HG03469 (cell line): ENCODE measurements around the gene HSD11B2.
A peak's percentile ranks its signal among the peaks of the same experiment; 100 is the strongest.

ENCODE experiments used
- ATAC-seq: cut with Tn5 transposase; IDR thresholded peaks from one replicate; pipeline ENCODE4 v1.9.1; 2021; ENCODE audit warnings: mild to moderate bottlenecking, moderate library complexity, moderate number of reproducible peaks; ENCODE audit not compliant: unreplicated experiment

Gene HSD11B2

GRCh38 chr16:67470359-67470758, 39.4 kb downstream of the HSD11B2 start:
- ATAC-seq, result no peak

GRCh38 chr16:67471758-67472384, 41.0 kb downstream of the HSD11B2 start:
- ATAC-seq, result no peak

- ATAC-seq, result no peak
These were observed 43.9 kb downstream of the HSD11B2 start for GRCh38 chr16:67474551-67475455.

- ATAC-seq, result no peak
These were observed 47.1 kb downstream of the HSD11B2 start for GRCh38 chr16:67477960-67478554.

GRCh38 chr16:67480833-67481560, 50.1 kb downstream of the HSD11B2 start, which contains the start of gene ATP6V0D1:
ATP6V0D1 (minus strand) TSS chr16:67481157; CDS start chr16:67481086, 71 bp downstream.
- ATAC-seq, result peak; percentile 77

- no peak for ATAC-seq
These were observed 50.8 kb downstream of the HSD11B2 start for GRCh38 chr16:67481561-67482232.

GRCh38 chr16:67482233-67482924, 51.5 kb downstream of the HSD11B2 start:
- no peak for ATAC-seq

GRCh38 chr16:67483150-67483549, 52.2 kb downstream of the HSD11B2 start, which contains the start of gene AGRP:
AGRP (minus strand) TSS chr16:67483547; CDS start chr16:67483398, 149 bp downstream.
- no peak for ATAC-seq

GRCh38 chr16:67483731-67484525, 53.0 kb downstream of the HSD11B2 start:
- ATAC-seq, result no peak

- no peak for ATAC-seq
These were observed 55.9 kb downstream of the HSD11B2 start for GRCh38 chr16:67486805-67487204.
